ENCODE data around the gene FAM107B. TPM values are rescaled to one million over a fixed set of nuclear protein-coding genes. Genes with fewer than 3 reads are reported as not detected.
"Not testable (repeated sequence)": the region's sequence is repeated elsewhere in the genome, so short reads cannot be mapped to it uniquely, and the experiment has no call there.

The FAM107B gene
- total and polyA plus RNA-seq, 8 donors, result 22.6 to 105 (median 54.5) TPM

DNA sequence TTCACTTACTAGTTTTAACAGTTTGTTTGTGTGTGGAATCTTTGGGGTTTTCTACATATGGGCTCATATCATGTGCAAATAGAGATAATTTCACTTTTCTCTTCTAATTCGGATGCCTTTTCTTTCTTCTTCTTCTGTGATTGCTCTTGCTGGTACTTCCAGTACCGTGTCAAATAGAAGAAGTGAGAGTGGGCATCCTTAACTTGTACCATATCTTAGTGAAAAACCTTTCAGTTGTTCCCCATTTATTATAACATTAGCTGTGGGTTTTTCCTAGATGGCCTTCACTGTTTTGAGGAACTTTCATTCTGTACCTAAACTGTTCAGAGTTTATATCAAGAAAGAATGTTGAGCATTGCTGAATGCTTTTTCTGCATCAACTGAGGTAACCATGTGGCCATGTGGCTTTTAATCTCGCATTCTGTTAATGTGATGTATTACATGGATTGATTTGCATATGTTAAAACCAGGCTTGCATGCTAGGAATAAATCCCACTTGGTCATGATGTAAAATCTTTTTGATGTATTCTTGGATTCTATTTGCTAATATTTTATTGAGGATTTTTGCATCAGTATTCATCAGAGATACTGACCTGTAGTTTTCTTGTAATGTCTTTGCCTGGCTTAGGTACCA, 78.7 kb downstream of the FAM107B start:
- FAIRE-seq, result no peak
- WGBS, 2 donors, result 81 to 90% methylated on average over 3 of the region's 3 CpGs

DNA sequence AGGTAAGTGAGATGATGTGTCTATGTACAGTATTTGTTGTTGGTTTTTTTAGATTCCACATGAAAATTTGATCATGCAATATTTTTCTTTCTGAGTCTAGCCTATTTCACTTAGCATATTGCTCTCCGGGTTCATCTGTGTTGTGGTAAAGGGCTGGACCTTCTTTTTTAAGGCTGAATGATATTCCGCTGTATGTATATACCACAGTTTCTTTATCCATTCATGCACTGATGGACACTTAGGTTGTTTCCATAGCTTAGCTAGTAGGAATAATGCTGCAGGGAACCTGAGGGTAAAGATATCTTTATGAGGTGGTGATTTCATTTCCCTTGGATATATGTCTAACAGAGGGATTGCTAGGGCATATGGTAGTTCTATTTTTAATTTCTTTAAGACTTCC, 80.8 kb downstream of the FAM107B start:
- intact Hi-C loops (cut with DNase I), result no loop called here
- Histone ChIP-seq H3K27ac (no peak overlapping the region), H3K36me3 (no peaks in the 10 kb centered on the region), H3K4me3 (no peak overlapping the region), H3K9me3 (no peaks in the 10 kb centered on the region), H3K4me1 (no peaks in the 10 kb centered on the region), H3K27me3 (no peaks in the 10 kb centered on the region)
- 72 to 76% methylated on average over 2 of the region's 2 CpGs for WGBS, 2 donors
- DNase-seq (no peak), ATAC-seq (no peak), FAIRE-seq (no peak)
- TF ChIP-seq, protein P1, sequence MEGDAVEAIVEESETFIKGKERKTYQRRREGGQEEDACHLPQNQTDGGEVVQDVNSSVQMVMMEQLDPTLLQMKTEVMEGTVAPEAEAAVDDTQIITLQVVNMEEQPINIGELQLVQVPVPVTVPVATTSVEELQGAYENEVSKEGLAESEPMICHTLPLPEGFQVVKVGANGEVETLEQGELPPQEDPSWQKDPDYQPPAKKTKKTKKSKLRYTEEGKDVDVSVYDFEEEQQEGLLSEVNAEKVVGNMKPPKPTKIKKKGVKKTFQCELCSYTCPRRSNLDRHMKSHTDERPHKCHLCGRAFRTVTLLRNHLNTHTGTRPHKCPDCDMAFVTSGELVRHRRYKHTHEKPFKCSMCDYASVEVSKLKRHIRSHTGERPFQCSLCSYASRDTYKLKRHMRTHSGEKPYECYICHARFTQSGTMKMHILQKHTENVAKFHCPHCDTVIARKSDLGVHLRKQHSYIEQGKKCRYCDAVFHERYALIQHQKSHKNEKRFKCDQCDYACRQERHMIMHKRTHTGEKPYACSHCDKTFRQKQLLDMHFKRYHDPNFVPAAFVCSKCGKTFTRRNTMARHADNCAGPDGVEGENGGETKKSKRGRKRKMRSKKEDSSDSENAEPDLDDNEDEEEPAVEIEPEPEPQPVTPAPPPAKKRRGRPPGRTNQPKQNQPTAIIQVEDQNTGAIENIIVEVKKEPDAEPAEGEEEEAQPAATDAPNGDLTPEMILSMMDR (IDR thresholded peaks at IDR 0.05), result no peak

More for the DNA sequence above, 78.7 kb downstream of the FAM107B start:
- Histone ChIP-seq H3K9me3 (no peaks in the 10 kb centered on the region), H3K27ac (no peak overlapping the region), H3K27me3 (no peaks in the 10 kb centered on the region), H3K4me3 (no peak overlapping the region), H3K4me1 (no peaks in the 10 kb centered on the region), H3K36me3 (no peaks in the 10 kb centered on the region)
- TF ChIP-seq, protein P1 (IDR thresholded peaks at IDR 0.05), result no peak
- ATAC-seq (no peak), DNase-seq (no peak)
- intact Hi-C loops (cut with DNase I), result no loop called here

DNA sequence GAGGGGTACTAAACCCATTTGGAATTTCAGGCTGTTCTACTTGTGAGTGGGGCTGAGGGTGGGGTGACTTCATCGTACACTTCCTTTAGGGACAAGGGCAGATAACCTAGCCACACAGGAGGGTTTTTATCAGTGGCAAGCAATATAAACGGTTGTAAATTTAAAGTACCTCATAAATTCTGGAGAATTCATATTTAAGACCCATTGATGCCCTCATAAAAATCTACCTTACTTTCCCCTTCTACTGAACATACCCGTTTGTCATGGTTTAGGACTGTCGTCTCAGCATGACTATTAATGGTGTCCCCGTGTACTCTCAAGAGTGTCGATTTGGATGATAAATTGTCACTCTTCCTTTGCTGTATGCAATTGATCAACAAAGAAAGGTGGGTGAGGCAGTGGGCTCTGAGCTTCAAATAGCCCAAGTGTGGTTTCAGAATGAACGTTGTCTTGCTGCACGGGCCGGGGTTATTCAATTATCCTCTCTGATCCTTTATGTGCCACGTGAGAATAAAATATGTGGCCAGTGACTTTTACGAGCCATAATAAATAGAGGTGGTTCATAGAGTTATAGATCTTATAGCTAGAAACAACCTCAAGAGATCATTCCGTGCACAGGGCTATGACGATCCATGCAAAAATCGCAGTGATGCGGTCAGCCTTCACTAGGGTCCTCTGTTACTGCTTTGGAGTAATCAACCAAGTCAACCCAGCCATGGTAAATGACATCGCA, 82.2 kb downstream of the FAM107B start:
- ATAC-seq (no peak), DNase-seq (no peak), FAIRE-seq (no peak)
- no peaks in the 10 kb centered on the region for H3K9me3 ChIP-seq
- no peaks in the 10 kb centered on the region for H3K36me3 ChIP-seq
- whole genome bisulfite sequencing, 2 donors, result 70 to 71% methylated on average over 16 of the region's 16 CpGs
- H3K4me3 ChIP-seq, result no peak overlapping the region
- TF ChIP-seq, protein P1 (IDR thresholded peaks at IDR 0.05), result no peak
- H3K4me1 ChIP-seq, result peaks cover 0 to 2% (median 0%) of the 10 kb centered on the region in 3 donors
- no peaks in the 10 kb centered on the region for H3K27me3 ChIP-seq
- no peak overlapping the region for H3K27ac ChIP-seq
- intact Hi-C loops (cut with DNase I), result no loop called here

DNA sequence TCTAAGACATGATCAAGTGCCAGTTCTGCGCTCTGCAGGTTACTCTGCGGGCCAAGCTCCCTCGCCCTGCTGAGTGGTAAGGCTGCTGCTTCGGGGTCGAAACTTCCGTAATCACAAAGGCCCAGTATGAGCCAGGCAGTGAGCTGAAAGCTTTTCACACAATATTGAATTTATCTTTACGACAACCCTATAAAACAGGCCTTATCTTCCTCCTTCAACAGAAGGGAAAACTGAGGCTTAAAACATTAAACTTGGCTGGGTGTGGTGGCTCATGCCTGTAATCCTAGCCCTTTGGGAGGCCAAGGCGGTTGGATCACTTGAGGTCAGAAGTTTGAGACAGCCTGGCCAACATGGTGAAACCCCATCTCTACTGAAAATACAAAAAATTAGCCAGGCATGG, 83.3 kb downstream of the FAM107B start:
- Histone ChIP-seq H3K4me3 (no peak overlapping the region), H3K27ac (no peak overlapping the region), H3K36me3 (no peaks in the 10 kb centered on the region), H3K27me3 (no peaks in the 10 kb centered on the region), H3K9me3 (no peaks in the 10 kb centered on the region), H3K4me1 (peaks cover 0 to 10% (median 7%) of the 10 kb centered on the region in 3 donors)
- no peak for DNase-seq
- no peak for FAIRE-seq
- no peak for ATAC-seq
- intact Hi-C loops (cut with DNase I), result no loop called here
- 90 to 92% methylated on average over 8 of the region's 8 CpGs for WGBS, 2 donors
- TF ChIP-seq, protein P1 (IDR thresholded peaks at IDR 0.05), result no peak

DNA sequence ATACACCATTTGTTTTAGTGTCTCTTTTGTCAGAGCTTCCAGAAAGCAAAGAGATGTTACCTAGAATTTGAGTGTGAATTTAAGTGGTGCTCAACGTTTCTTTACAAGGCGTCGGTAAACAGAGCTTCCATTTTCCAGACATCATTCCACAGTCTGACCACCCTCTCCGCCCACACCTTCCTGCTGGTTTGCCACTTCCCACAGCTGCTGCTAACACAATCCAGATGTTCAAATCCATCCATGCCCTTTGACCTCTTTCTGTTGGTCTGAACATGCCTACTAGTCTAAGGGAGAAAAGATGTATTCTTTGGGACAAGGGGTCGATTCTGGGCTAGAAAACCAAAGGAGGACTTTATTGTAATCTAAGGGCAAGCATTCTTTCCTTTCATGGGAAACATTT, 86.1 kb downstream of the FAM107B start:
- TF ChIP-seq, protein P1 (IDR thresholded peaks at IDR 0.05), result no peak
- FAIRE-seq (no peak), DNase-seq (no peak), ATAC-seq (no peak)
- intact Hi-C loops (cut with DNase I), result no loop called here
- Histone ChIP-seq H3K4me3 (no peak overlapping the region), H3K9me3 (no peaks in the 10 kb centered on the region), H3K4me1 (peaks cover 0 to 10% (median 7%) of the 10 kb centered on the region in 3 donors), H3K27me3 (no peaks in the 10 kb centered on the region), H3K27ac (no peak overlapping the region), H3K36me3 (no peaks in the 10 kb centered on the region)
- WGBS, 2 donors, result 75% methylated on average over 5 of the region's 5 CpGs

DNA sequence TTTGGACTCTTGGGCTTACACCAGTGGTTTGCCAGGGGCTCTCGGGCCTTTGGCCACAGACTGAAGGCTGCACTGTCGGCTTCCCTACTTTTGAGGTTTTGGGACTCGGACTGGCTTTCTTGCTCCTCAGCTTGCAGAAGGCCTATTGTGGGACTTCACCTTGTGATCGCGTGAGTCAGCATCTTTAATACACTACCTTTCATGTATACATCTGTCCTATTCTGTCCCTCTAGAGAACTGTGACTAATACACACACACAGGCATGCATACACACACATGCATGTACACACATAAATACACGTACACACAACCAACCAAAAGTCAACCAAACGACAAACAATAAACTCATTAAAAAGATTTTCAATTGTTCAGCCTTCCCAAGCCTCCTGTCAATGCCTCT, 86.5 kb downstream of the FAM107B start:
- 92 to 96% methylated on average over 6 to 7 of the region's 7 CpGs for WGBS, 2 donors
- H3K36me3 ChIP-seq; H3K4me3 ChIP-seq; ATAC-seq; H3K27ac ChIP-seq; FAIRE-seq; intact Hi-C loops (cut with DNase I); H3K27me3 ChIP-seq; H3K9me3 ChIP-seq; DNase-seq: not testable (repeated sequence)
- H3K4me1 ChIP-seq, result peaks cover 0 to 10% (median 7%) of the 10 kb centered on the region in 3 donors

All from pancreas (tissue), 10 donors.